Measurements from ENCODE around the gene GTF2A1L.

DNA sequence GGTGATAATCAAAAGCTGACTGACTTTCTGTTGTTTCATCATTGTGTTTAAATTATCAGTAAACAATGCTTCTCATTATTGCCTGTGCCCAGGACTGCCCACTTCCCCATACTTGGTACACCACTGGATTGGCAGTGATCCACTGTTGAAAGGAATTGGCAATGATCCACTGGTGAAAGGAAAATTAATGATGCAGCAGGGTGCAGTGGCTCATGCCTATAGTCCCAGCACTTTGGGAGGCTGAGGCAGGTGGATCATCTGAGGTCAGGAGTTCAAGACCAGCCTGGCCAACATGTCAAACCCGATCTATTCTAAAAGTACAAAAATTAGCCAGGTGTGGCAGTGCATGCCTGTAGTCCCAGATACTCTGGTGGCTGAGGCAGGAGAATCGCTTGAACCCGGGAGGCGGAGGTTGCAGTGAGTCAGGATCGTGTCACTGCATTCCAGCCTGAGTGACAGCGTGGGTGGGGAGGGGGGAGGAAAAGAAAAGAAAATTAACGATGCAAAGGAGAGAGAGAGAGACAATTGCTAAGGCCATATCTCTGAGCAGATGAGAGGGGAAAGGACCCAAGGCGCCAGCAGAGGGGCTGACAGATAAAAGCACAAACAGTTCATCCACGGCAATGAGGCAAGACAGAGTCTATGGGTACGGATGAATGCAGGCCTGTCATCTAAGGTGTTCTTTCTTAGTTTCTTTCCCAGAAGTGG lies 10.2 kb upstream of the GTF2A1L start:
- TF ChIP-seq EZH2 (IDR thresholded peaks at IDR 0.05) (no peak), POLR2AphosphoS5 (IDR thresholded peaks at IDR 0.05; ENCODE audit: borderline replicate concordance, low read depth, low read length) (no peak)

Measured in SK-N-MC (cell line).